Measurements from ENCODE around the gene AGBL4. TPM values are rescaled to one million over a fixed set of nuclear protein-coding genes. Genes with fewer than 3 reads are reported as not detected.

Gene AGBL4
- total and polyA plus RNA-seq, 7 experiments from 2014 or later: 0.27 TPM; not detected in 6

GRCh38 chr1:48932366-48932765 lies 1091.4 kb downstream of the AGBL4 start:
- CTCF ChIA-PET: no interaction called here
- no peak overlapping the region for H3K4me3 ChIP-seq (ENCODE audit: low read length)
- H3K9me3 Mint-ChIP-seq: peaks cover 0 to 1% (median 0%) of the 10 kb centered on the region in 11 donors
- no peaks in the 10 kb centered on the region for H3K27me3 ChIP-seq (ENCODE audit: control insufficient read depth in 2 of 2, insufficient read depth in 2 of 2, low read length in 2 of 2)
- DNase-seq: no peak
- H3K27ac Mint-ChIP-seq: no peak overlapping the region
- no peaks in the 10 kb centered on the region for H3K36me3 ChIP-seq (ENCODE audit: control insufficient read depth in 2 of 3, insufficient read depth in 3 of 3, low read length in 3 of 3)
- no peak overlapping the region for H3K27ac ChIP-seq (ENCODE audit: low read depth, low read length)
- POLR2A ChIA-PET: no interaction called here
- no peaks in the 10 kb centered on the region for H3K4me1 ChIP-seq (ENCODE audit: control insufficient read depth in 2 of 2, insufficient read depth in 2 of 2, low read length in 2 of 2)
- ATAC-seq: no peak
- no peaks in the 10 kb centered on the region for H3K36me3 Mint-ChIP-seq
- no peaks in the 10 kb centered on the region for H3K4me1 Mint-ChIP-seq
- intact Hi-C loops (cut with micrococcal nuclease): no loop called here
- H3K27me3 Mint-ChIP-seq: peaks cover 0 to 28% (median 10%) of the 10 kb centered on the region in 5 donors
- H3K4me3 Mint-ChIP-seq: no peak overlapping the region
- no peaks in the 10 kb centered on the region for H3K9me3 ChIP-seq (ENCODE audit: control insufficient read depth in 2 of 3, low read length in 3 of 3)

- POLR2A ChIA-PET: no interaction called here
- H3K36me3 ChIP-seq (ENCODE audit: control insufficient read depth in 2 of 3, insufficient read depth in 3 of 3, low read length in 3 of 3): no peaks in the 10 kb centered on the region
Measured at GRCh38 chr1:48931506-48932192, 1092.1 kb downstream of the AGBL4 start.

DNA sequence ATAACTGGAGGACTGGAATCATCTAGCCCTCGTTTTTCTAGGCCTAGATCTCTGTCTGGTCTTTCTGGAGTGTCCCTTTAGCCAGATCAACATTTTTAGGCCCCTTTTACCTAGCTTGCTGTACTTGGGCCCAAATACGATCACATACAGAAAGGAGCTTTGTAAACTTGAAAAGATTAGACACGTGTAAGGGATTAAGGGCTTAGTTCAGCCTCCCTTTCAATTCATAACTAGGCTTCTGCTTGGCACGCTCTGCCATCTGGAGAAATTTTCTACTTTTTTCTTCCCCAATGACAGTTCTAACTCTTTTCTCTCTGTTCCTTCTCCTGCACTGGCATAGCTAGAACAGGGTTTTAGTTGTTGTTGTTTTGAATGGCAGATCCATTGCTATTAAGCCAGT lies 1093.7 kb downstream of the AGBL4 start:
- no peaks in the 10 kb centered on the region for H3K27me3 ChIP-seq (ENCODE audit: control insufficient read depth in 2 of 2, insufficient read depth in 2 of 2, low read length in 2 of 2)
- no peaks in the 10 kb centered on the region for H3K9me3 ChIP-seq (ENCODE audit: control insufficient read depth in 2 of 3, low read length in 3 of 3)
- Mint-ChIP-seq H3K36me3 (no peaks in the 10 kb centered on the region), H3K4me3 (no peak overlapping the region), H3K27me3 (peaks cover 0 to 38% (median 17%) of the 10 kb centered on the region in 5 donors), H3K4me1 (no peaks in the 10 kb centered on the region), H3K9me3 (peaks cover 0 to 10% (median 3%) of the 10 kb centered on the region in 11 donors), H3K27ac (no peak overlapping the region)
- ChIA-PET CTCF (no interaction called here), POLR2A (no interaction called here)
- no peak for DNase-seq
- H3K4me1 ChIP-seq (ENCODE audit: control insufficient read depth in 2 of 2, insufficient read depth in 2 of 2, low read length in 2 of 2): no peaks in the 10 kb centered on the region
- no peak for ATAC-seq
- intact Hi-C loops (cut with micrococcal nuclease): no loop called here
- no peak overlapping the region for H3K4me3 ChIP-seq (ENCODE audit: low read length)
- H3K27ac ChIP-seq (ENCODE audit: low read depth, low read length): no peak overlapping the region
- no peaks in the 10 kb centered on the region for H3K36me3 ChIP-seq (ENCODE audit: control insufficient read depth in 2 of 3, insufficient read depth in 3 of 3, low read length in 3 of 3)

More at GRCh38 chr1:48931506-48932192, 1092.1 kb downstream of the AGBL4 start:
- H3K9me3 Mint-ChIP-seq: peaks cover 0 to 8% (median 0%) of the 10 kb centered on the region in 11 donors
- intact Hi-C loops (cut with micrococcal nuclease): no loop called here
- no peak overlapping the region for H3K4me3 Mint-ChIP-seq
- Histone ChIP-seq H3K4me3 (ENCODE audit: low read length) (no peak overlapping the region), H3K4me1 (ENCODE audit: control insufficient read depth in 2 of 2, insufficient read depth in 2 of 2, low read length in 2 of 2) (no peaks in the 10 kb centered on the region), H3K9me3 (ENCODE audit: control insufficient read depth in 2 of 3, low read length in 3 of 3) (no peaks in the 10 kb centered on the region), H3K27me3 (ENCODE audit: control insufficient read depth in 2 of 2, insufficient read depth in 2 of 2, low read length in 2 of 2) (no peaks in the 10 kb centered on the region), H3K27ac (ENCODE audit: low read depth, low read length) (no peak overlapping the region)
- CTCF ChIA-PET: no interaction called here
- no peaks in the 10 kb centered on the region for H3K4me1 Mint-ChIP-seq
- DNase-seq (no peak), ATAC-seq (no peak)
- H3K27ac Mint-ChIP-seq: no peak overlapping the region
- no peaks in the 10 kb centered on the region for H3K36me3 Mint-ChIP-seq
- H3K27me3 Mint-ChIP-seq: peaks cover 0 to 35% (median 17%) of the 10 kb centered on the region in 5 donors

- Histone ChIP-seq H3K36me3 (ENCODE audit: control insufficient read depth in 2 of 3, insufficient read depth in 3 of 3, low read length in 3 of 3) (no peaks in the 10 kb centered on the region), H3K4me3 (ENCODE audit: low read length) (no peak overlapping the region), H3K27me3 (ENCODE audit: control insufficient read depth in 2 of 2, insufficient read depth in 2 of 2, low read length in 2 of 2) (no peaks in the 10 kb centered on the region), H3K4me1 (ENCODE audit: control insufficient read depth in 2 of 2, insufficient read depth in 2 of 2, low read length in 2 of 2) (no peaks in the 10 kb centered on the region), H3K9me3 (ENCODE audit: control insufficient read depth in 2 of 3, low read length in 3 of 3) (no peaks in the 10 kb centered on the region), H3K27ac (ENCODE audit: low read depth, low read length) (no peak overlapping the region)
- ATAC-seq (no peak), DNase-seq (no peak)
- no peak overlapping the region for H3K27ac Mint-ChIP-seq
- H3K36me3 Mint-ChIP-seq: no peaks in the 10 kb centered on the region
- POLR2A ChIA-PET: no interaction called here
- H3K4me3 Mint-ChIP-seq: no peak overlapping the region
- intact Hi-C loops (cut with micrococcal nuclease): no loop called here
- H3K27me3 Mint-ChIP-seq: peaks cover 0 to 13% (median 9%) of the 10 kb centered on the region in 5 donors
- H3K4me1 Mint-ChIP-seq: no peaks in the 10 kb centered on the region
- H3K9me3 Mint-ChIP-seq: peaks cover 0 to 10% (median 3%) of the 10 kb centered on the region in 11 donors
- CTCF ChIA-PET: no interaction called here
Measured at GRCh38 chr1:48924099-48924498, 1099.7 kb downstream of the AGBL4 start.

DNA sequence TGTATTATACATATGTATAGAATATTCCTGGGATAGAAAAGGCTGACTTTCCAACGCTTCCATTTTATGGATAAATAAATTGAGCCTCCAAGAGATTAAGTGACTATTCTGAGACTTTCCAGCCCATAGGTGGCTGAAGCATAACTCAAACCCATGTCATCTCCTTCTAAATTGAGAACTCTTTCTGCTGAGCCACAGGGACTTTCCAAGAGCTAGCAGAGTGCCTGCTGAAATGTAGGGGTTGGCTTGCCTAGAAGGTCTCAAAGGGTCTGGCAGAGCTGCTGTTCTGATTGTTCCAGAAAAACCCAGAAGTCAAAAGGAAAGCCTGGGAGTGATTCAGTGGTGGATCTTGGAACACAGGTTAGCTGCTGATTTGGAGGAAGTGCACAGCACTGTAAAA lies 1100.6 kb downstream of the AGBL4 start:
- no peaks in the 10 kb centered on the region for H3K36me3 Mint-ChIP-seq
- Histone ChIP-seq H3K27me3 (ENCODE audit: control insufficient read depth in 2 of 2, insufficient read depth in 2 of 2, low read length in 2 of 2) (no peaks in the 10 kb centered on the region), H3K36me3 (ENCODE audit: control insufficient read depth in 2 of 3, insufficient read depth in 3 of 3, low read length in 3 of 3) (no peaks in the 10 kb centered on the region), H3K27ac (ENCODE audit: low read depth, low read length) (no peak overlapping the region), H3K4me3 (ENCODE audit: low read length) (no peak overlapping the region), H3K9me3 (ENCODE audit: control insufficient read depth in 2 of 3, low read length in 3 of 3) (no peaks in the 10 kb centered on the region), H3K4me1 (ENCODE audit: control insufficient read depth in 2 of 2, insufficient read depth in 2 of 2, low read length in 2 of 2) (no peaks in the 10 kb centered on the region)
- no peak overlapping the region for H3K27ac Mint-ChIP-seq
- peaks cover 0 to 13% (median 9%) of the 10 kb centered on the region in 5 donors for H3K27me3 Mint-ChIP-seq
- ATAC-seq (no peak), DNase-seq (no peak)
- H3K9me3 Mint-ChIP-seq: peaks cover 0 to 10% (median 3%) of the 10 kb centered on the region in 11 donors
- no peak overlapping the region for H3K4me3 Mint-ChIP-seq
- H3K4me1 Mint-ChIP-seq: no peaks in the 10 kb centered on the region
- POLR2A ChIA-PET: no interaction called here
- CTCF ChIA-PET: no interaction called here
- intact Hi-C loops (cut with micrococcal nuclease): no loop called here

DNA sequence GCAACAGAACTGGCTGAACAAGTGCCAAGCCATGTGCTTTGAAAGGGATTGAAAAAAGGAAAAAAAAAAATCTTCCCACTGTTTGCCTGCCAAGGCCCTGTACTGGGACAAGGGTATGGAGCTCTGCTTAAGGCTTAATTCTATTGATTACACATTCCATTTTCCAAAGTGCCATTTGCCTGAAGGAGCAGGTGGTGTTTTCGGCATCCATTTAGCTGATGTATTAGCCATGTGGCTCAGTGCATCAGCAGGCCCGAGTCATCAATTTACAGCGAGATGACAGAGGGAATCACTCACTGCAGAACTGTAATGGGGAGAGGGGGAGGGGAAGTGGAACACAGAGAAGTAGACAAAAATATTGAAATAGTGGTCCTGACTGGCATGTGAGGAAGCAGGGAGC lies 1102.9 kb downstream of the AGBL4 start:
- Mint-ChIP-seq H3K36me3 (no peaks in the 10 kb centered on the region), H3K9me3 (peaks cover 0 to 2% (median 0%) of the 10 kb centered on the region in 11 donors), H3K27ac (no peak overlapping the region), H3K27me3 (peaks cover 0 to 9% (median 2%) of the 10 kb centered on the region in 5 donors), H3K4me3 (no peak overlapping the region), H3K4me1 (no peaks in the 10 kb centered on the region)
- Histone ChIP-seq H3K9me3 (ENCODE audit: control insufficient read depth in 2 of 3, low read length in 3 of 3) (no peaks in the 10 kb centered on the region), H3K4me1 (ENCODE audit: control insufficient read depth in 2 of 2, insufficient read depth in 2 of 2, low read length in 2 of 2) (no peaks in the 10 kb centered on the region), H3K27ac (ENCODE audit: low read depth, low read length) (no peak overlapping the region), H3K27me3 (ENCODE audit: control insufficient read depth in 2 of 2, insufficient read depth in 2 of 2, low read length in 2 of 2) (no peaks in the 10 kb centered on the region), H3K36me3 (ENCODE audit: control insufficient read depth in 2 of 3, insufficient read depth in 3 of 3, low read length in 3 of 3) (no peaks in the 10 kb centered on the region), H3K4me3 (ENCODE audit: low read length) (no peak overlapping the region)
- ATAC-seq (no peak), DNase-seq (no peak)
- ChIA-PET POLR2A (no interaction called here), CTCF (no interaction called here)
- intact Hi-C loops (cut with micrococcal nuclease): no loop called here

GRCh38 chr1:48917901-48918603 lies 1105.7 kb downstream of the AGBL4 start:
- no peaks in the 10 kb centered on the region for H3K36me3 ChIP-seq (ENCODE audit: control insufficient read depth in 2 of 3, insufficient read depth in 3 of 3, low read length in 3 of 3)
- H3K9me3 ChIP-seq (ENCODE audit: control insufficient read depth in 2 of 3, low read length in 3 of 3): no peaks in the 10 kb centered on the region
- Mint-ChIP-seq H3K4me3 (no peak overlapping the region), H3K9me3 (no peaks in the 10 kb centered on the region), H3K4me1 (no peaks in the 10 kb centered on the region), H3K27me3 (peaks cover 0 to 9% (median 0%) of the 10 kb centered on the region in 5 donors), H3K27ac (no peak overlapping the region), H3K36me3 (no peaks in the 10 kb centered on the region)
- no peak for DNase-seq
- no peak overlapping the region for H3K27ac ChIP-seq (ENCODE audit: low read depth, low read length)
- intact Hi-C loops (cut with micrococcal nuclease): no loop called here
- ChIA-PET CTCF (no interaction called here), POLR2A (no interaction called here)
- H3K27me3 ChIP-seq (ENCODE audit: control insufficient read depth in 2 of 2, insufficient read depth in 2 of 2, low read length in 2 of 2): no peaks in the 10 kb centered on the region
- H3K4me3 ChIP-seq (ENCODE audit: low read length): no peak overlapping the region
- no peaks in the 10 kb centered on the region for H3K4me1 ChIP-seq (ENCODE audit: control insufficient read depth in 2 of 2, insufficient read depth in 2 of 2, low read length in 2 of 2)
- ATAC-seq: no peak

Data from naive thymus-derived CD4-positive, alpha-beta T cell (primary cell).